GM18520 (cell line): ENCODE results near the gene SFTA2.
"Not testable (repeated sequence)": the region's sequence is repeated elsewhere in the genome, so short reads cannot be mapped to it uniquely, and the experiment has no call there.

Experiments
- ATAC-seq: cut with Tn5 transposase; IDR thresholded peaks from one replicate; pipeline ENCODE4 v1.9.1; 2021; ENCODE audit not compliant: unreplicated experiment

Gene SFTA2

GRCh38 chr6:30931969-30932645 is at the start of gene SFTA2:
Gene SFTA2 (minus strand): TSS chr6:30932170. CDS start chr6:30932096, 74 bp downstream.
- ATAC-seq, result no peak

- no peak for ATAC-seq
Observed at GRCh38 chr6:30979690-30980089, 47.7 kb upstream of the SFTA2 start.

- no peak for ATAC-seq
Observed at GRCh38 chr6:30979141-30979540, 47.2 kb upstream of the SFTA2 start.

- no peak for ATAC-seq
Observed at GRCh38 chr6:30974490-30975252, 42.7 kb upstream of the SFTA2 start.

- ATAC-seq, result no peak
Observed at GRCh38 chr6:30972816-30973215, 40.8 kb upstream of the SFTA2 start.

GRCh38 chr6:30970946-30971345 is 39.0 kb upstream of the SFTA2 start:
- ATAC-seq, result no peak

GRCh38 chr6:30969171-30969570 is 37.2 kb upstream of the SFTA2 start:
- not testable (repeated sequence) for ATAC-seq

GRCh38 chr6:30966154-30966553 is 34.2 kb upstream of the SFTA2 start:
- no peak for ATAC-seq

GRCh38 chr6:30965140-30965601 is 33.2 kb upstream of the SFTA2 start:
- ATAC-seq, result no peak

GRCh38 chr6:30964075-30964474 is 32.1 kb upstream of the SFTA2 start:
- no peak for ATAC-seq

GRCh38 chr6:30963641-30964040 is 31.7 kb upstream of the SFTA2 start:
- no peak for ATAC-seq

- ATAC-seq, result no peak
Observed at GRCh38 chr6:30962716-30963115, 30.7 kb upstream of the SFTA2 start.

- no peak for ATAC-seq
Observed at GRCh38 chr6:30960907-30961673, 29.1 kb upstream of the SFTA2 start.

- no peak for ATAC-seq
Observed at GRCh38 chr6:30957716-30958115, 25.7 kb upstream of the SFTA2 start.

GRCh38 chr6:30955367-30956042 is 23.5 kb upstream of the SFTA2 start:
- ATAC-seq, result no peak

- ATAC-seq, result no peak
Observed at GRCh38 chr6:30954631-30955366, 22.8 kb upstream of the SFTA2 start.

- no peak for ATAC-seq
Observed at GRCh38 chr6:30951907-30952469, 20.0 kb upstream of the SFTA2 start.

- ATAC-seq, result no peak
Observed at GRCh38 chr6:30948811-30949210, 16.8 kb upstream of the SFTA2 start.

GRCh38 chr6:30947231-30947630 is 15.3 kb upstream of the SFTA2 start:
- ATAC-seq, result no peak

- no peak for ATAC-seq
Observed at GRCh38 chr6:30945281-30945680, 13.3 kb upstream of the SFTA2 start.
